Cardiac fibroblast (primary cell): ENCODE results near the gene VAV2.

Experiments
- DNase-seq, 2 donors: peaks; one replicate each; pipeline versions ENCODE4 v3.0.0 to v3.0.0-alpha.2; 2010; ENCODE audit warnings: low read depth in 2 of 2
- H3K4me3 ChIP-seq, 2 donors: replicated peaks in 1 of 2; 1 replicate in 1 of 2; 2 replicates in 1 of 2; pipeline ENCODE4 v1.5.1; 2011; ENCODE audit warnings: low read depth in 2 of 2, low read length in 2 of 2, mild to moderate bottlenecking in 2 of 2, moderate library complexity in 1 of 2
- CTCF ChIP-seq: IDR thresholded peaks from one replicate; pipeline ENCODE4 v1.5.1; 2011; ENCODE audit warnings: low read depth, mild to moderate bottlenecking, low read length, inconsistent platforms

Gene VAV2

GRCh38 chr9:133771486-133772482 lies 220.3 kb downstream of the VAV2 start:
- no peak for DNase-seq
- no peak for TF ChIP-seq CTCF
- H3K4me3 ChIP-seq, result no peak overlapping the region

- TF ChIP-seq CTCF, result no peak
- DNase-seq, result no peak
These were observed 221.9 kb downstream of the VAV2 start for GRCh38 chr9:133770076-133770777.

GRCh38 chr9:133769511-133770075 lies 222.5 kb downstream of the VAV2 start:
- DNase-seq, result no peak
- no peak for TF ChIP-seq CTCF
- H3K4me3 ChIP-seq, result no peak overlapping the region

More at GRCh38 chr9:133770076-133770777, 221.9 kb downstream of the VAV2 start:
- H3K4me3 ChIP-seq, result no peak overlapping the region

GRCh38 chr9:133768859-133769510 lies 223.1 kb downstream of the VAV2 start:
- peak; percentile 7 for TF ChIP-seq CTCF
- no peak overlapping the region for H3K4me3 ChIP-seq
- no peak for DNase-seq

GRCh38 chr9:133768371-133768858 lies 223.7 kb downstream of the VAV2 start:
- H3K4me3 ChIP-seq, result no peak overlapping the region
- TF ChIP-seq CTCF, result no peak
- no peak for DNase-seq

- no peak for TF ChIP-seq CTCF
- no peak overlapping the region for H3K4me3 ChIP-seq
- no peak for DNase-seq
These were observed 224.5 kb downstream of the VAV2 start for GRCh38 chr9:133767625-133768024.
